ENCODE measurements around the gene HIPK2.

- no peak for TF ChIP-seq CTCF (IDR thresholded peaks at IDR 0.05; ENCODE audit: low read length)
- TF ChIP-seq EZH2 (IDR thresholded peaks at IDR 0.05; ENCODE audit: borderline replicate concordance, low read length) = no peak
Measured at GRCh38 chr7:139808846-139809442, 31.1 kb upstream of the HIPK2 start.

Data from OCI-LY1 (cell line).